SK-N-MC (cell line): ENCODE data around the gene ZBTB20.

Experiments used
- DNase-seq: peaks from one replicate; pipeline ENCODE4 v3.0.0-alpha.2; 2011; ENCODE audit warnings: low read depth, low spot score
- H3K27ac ChIP-seq: fragments of 200-600 bp; sonication (generic); 2 replicates; pipeline ENCODE4 v1.5.1; 2016; ENCODE audit warnings: mixed run types
- H3K36me3 ChIP-seq: fragments of 200-600 bp; sonication (generic); 2 replicates; pipeline ENCODE4 v1.6.1; 2017; ENCODE audit warnings: antibody characterized with exemption, low read length, mixed read lengths; ENCODE audit not compliant: insufficient read depth
- H3K4me3 ChIP-seq: fragments of 200-600 bp; sonication (generic); 2 replicates; pipeline ENCODE4 v1.5.1; 2016
- H3K9ac ChIP-seq: fragments of 200-600 bp; sonication (generic); 2 replicates; pipeline ENCODE4 v1.8.0; 2017; ENCODE audit warnings: mixed run types, mixed read lengths; ENCODE audit not compliant: insufficient read length
- H3K9me3 ChIP-seq: fragments of 200-600 bp; sonication (generic); 2 replicates; pipeline ENCODE4 v1.6.1; 2017; ENCODE audit warnings: low read depth, mild to moderate bottlenecking, antibody characterized with exemption, low read length, moderate library complexity, mixed read lengths
- EZH2 ChIP-seq: fragments of 200-600 bp; sonication (generic); IDR thresholded peaks from one replicate; pipeline ENCODE4 v1.6.1; 2017; ENCODE audit warnings: antibody characterized with exemption
- FOXP2 ChIP-seq: optimal IDR thresholded peaks from 2 replicates; pipeline ENCODE3; 2011; ENCODE audit warnings: mild to moderate bottlenecking, moderate library complexity; ENCODE audit not compliant: insufficient read depth; ENCODE audit errors: extremely low read length, control extremely low read depth
- POLR2AphosphoS5 ChIP-seq: IDR thresholded peaks from 2 replicates; pipeline ENCODE4 v1.6.1; 2012; ENCODE audit warnings: mild to moderate bottlenecking, low read depth, low read length, borderline replicate concordance

ZBTB20 gene

DNA sequence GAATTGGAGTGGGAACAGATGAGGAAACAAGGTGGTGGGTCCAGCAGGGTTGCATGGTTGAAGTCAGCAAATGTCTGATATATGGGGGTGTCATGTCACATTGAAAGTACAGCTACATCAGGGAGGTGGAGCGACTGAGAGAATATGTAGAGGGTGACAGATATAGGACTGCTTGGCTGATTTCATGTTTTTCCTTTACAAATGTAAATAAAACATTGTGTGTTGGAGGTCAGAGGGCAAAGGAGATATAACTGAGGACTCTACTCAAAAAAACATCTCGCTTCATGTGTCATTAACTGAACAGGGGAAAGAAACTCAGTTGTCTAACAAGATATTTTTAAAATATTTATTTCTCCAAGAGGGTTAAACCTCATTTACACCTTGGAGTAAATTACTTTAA is 675.6 kb downstream of the ZBTB20 start:
- H3K9me3 ChIP-seq: no peaks in the 10 kb centered on the region
- H3K4me3 ChIP-seq: no peak overlapping the region
- H3K36me3 ChIP-seq: no peaks in the 10 kb centered on the region
- no peak overlapping the region for H3K27ac ChIP-seq
- DNase-seq: no peak
- TF ChIP-seq FOXP2: no peak
- no peak for TF ChIP-seq POLR2AphosphoS5
- no peak for TF ChIP-seq EZH2
- no peak overlapping the region for H3K9ac ChIP-seq

DNA sequence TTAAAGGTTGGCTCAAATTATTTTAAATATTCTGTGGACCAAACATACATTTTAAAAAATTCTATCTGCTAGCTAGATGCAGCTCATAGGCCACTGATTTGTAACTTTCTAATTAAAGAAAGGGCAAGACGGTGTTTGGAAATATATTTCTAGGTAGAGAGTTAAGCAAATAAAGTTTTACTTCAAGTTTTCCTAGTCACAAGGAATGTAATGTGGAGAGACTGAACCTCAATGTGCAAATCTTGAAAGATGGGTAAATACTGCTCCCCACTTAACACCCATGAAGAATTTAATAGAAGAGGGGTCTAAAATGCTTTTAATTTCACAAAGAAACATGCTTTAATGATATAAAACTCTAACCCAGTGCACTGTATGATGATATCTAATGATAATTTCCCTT is 678.0 kb downstream of the ZBTB20 start:
- no peaks in the 10 kb centered on the region for H3K36me3 ChIP-seq
- no peaks in the 10 kb centered on the region for H3K9me3 ChIP-seq
- no peak for TF ChIP-seq POLR2AphosphoS5
- no peak for TF ChIP-seq FOXP2
- DNase-seq: no peak
- no peak overlapping the region for H3K27ac ChIP-seq
- H3K9ac ChIP-seq: no peak overlapping the region
- no peak overlapping the region for H3K4me3 ChIP-seq

- H3K4me3 ChIP-seq: no peak overlapping the region
- DNase-seq: no peak
- H3K9me3 ChIP-seq: no peaks in the 10 kb centered on the region
- no peaks in the 10 kb centered on the region for H3K36me3 ChIP-seq
- TF ChIP-seq EZH2 (no peak), POLR2AphosphoS5 (no peak), FOXP2 (no peak)
- H3K9ac ChIP-seq: no peak overlapping the region
- no peak overlapping the region for H3K27ac ChIP-seq
Measured at GRCh38 chr3:114466816-114467215, 680.3 kb downstream of the ZBTB20 start.

DNA sequence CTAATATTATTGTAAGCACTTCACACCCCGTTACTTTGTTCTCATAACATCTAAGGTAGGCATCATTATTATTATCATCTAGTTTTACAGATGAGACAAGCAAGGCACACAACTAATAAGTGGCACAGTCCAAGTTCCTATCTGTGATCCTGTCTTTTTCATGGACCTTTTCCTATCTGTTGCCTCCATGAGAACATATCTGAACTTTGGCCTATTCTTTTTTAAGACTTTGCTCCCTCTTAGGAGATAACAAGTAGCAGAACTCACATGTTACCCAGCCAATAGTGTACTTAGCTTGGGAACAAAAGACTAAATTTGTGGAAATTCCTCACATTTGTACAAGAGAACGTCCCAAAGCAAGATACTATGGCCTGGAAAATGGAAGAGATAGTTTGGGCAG is 680.8 kb downstream of the ZBTB20 start:
- no peak overlapping the region for H3K9ac ChIP-seq
- no peak for TF ChIP-seq POLR2AphosphoS5
- no peak for TF ChIP-seq FOXP2
- no peak for TF ChIP-seq EZH2
- no peak overlapping the region for H3K4me3 ChIP-seq
- H3K9me3 ChIP-seq: no peaks in the 10 kb centered on the region
- H3K36me3 ChIP-seq: no peaks in the 10 kb centered on the region
- no peak for DNase-seq
- H3K27ac ChIP-seq: no peak overlapping the region

DNA sequence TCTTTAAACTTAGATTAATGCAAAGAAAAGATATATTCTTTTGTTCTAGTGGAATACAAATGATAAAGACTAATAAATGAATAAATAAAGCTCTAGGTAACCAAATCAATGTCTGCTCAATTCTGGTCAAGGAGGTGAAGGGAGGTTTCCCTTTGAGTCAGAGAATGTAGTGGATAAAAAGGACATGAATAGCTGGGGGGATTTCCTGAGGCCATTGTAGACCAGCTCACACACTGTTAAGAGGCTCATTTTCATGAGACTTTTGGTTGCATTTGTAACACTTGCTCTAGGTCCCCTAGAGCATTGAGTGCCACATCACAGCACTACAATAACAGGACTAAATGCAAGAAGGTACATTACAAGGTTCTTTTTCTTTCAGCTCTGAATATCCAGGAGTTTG is 682.5 kb downstream of the ZBTB20 start:
- H3K9ac ChIP-seq: no peak overlapping the region
- no peak for TF ChIP-seq POLR2AphosphoS5
- no peak for TF ChIP-seq FOXP2
- no peak for TF ChIP-seq EZH2
- H3K36me3 ChIP-seq: no peaks in the 10 kb centered on the region
- no peak overlapping the region for H3K4me3 ChIP-seq
- no peak for DNase-seq
- no peak overlapping the region for H3K27ac ChIP-seq
- H3K9me3 ChIP-seq: no peaks in the 10 kb centered on the region

DNA sequence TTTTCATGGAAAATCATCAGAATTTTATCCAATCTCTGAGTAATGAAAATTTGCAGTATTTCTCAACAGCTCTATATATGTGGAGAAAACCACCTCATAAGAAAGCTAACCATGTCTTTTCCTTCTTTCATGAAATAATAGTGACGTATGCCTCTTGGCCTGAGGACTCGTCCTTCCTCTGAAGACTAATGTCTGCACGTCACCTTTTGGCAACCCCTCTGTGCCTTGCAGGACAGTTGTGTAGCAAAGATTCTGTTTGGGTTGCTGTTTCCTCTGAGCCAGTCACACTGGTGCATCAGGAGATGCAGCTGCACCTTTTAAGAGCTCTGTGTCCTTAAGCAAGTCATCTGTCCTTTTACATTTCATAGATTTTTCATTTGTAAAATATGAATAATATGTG is 684.3 kb downstream of the ZBTB20 start:
- Histone ChIP-seq H3K9me3 (no peaks in the 10 kb centered on the region), H3K36me3 (no peaks in the 10 kb centered on the region), H3K9ac (no peak overlapping the region), H3K4me3 (no peak overlapping the region), H3K27ac (no peak overlapping the region)
- TF ChIP-seq FOXP2 (no peak), POLR2AphosphoS5 (no peak), EZH2 (no peak)
- no peak for DNase-seq

DNA sequence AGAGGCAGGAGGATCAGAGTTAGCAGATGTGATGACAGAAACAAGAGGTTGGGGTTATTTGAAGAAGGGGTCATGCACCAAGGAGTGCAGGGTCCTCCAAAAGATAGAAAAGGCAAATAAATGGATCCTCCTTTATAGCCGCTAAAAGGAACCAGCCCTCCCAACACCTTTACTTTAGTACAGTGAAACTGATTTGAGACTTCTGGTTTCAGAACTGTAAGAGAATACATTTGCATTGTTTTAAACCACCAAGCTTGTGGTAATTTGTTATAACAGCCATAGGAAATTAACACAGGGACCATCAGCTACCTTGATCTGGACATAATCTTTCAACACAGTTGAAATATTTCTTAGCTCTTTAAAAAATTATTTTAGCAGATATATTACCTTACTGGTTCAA is 686.6 kb downstream of the ZBTB20 start:
- no peak for DNase-seq
- TF ChIP-seq FOXP2 (no peak), EZH2 (no peak), POLR2AphosphoS5 (no peak)
- no peak overlapping the region for H3K4me3 ChIP-seq
- no peaks in the 10 kb centered on the region for H3K9me3 ChIP-seq
- no peaks in the 10 kb centered on the region for H3K36me3 ChIP-seq
- no peak overlapping the region for H3K27ac ChIP-seq
- no peak overlapping the region for H3K9ac ChIP-seq

DNA sequence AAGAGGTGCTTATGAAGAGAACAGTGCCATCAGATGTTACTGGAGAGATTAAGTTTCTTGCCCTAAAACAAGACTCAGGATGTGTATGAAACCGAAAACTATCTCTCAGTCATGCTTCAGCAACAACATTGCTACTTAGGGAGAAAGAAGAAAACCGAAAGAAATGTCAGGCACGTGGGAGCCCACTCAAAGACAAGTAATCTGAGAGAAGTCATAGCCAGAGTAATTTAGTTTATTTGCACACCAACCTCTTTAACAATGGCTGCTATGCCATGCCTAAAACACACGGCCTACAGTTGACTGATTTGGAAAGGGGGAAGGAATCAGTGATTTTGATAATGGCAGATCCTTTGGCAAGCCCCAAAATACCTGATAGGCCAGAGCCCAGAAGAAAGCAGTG is 690.3 kb downstream of the ZBTB20 start:
- Histone ChIP-seq H3K27ac (no peak overlapping the region), H3K9me3 (no peaks in the 10 kb centered on the region), H3K4me3 (no peak overlapping the region), H3K36me3 (no peaks in the 10 kb centered on the region), H3K9ac (no peak overlapping the region)
- no peak for TF ChIP-seq EZH2
- TF ChIP-seq FOXP2: no peak
- no peak for TF ChIP-seq POLR2AphosphoS5
- no peak for DNase-seq

DNA sequence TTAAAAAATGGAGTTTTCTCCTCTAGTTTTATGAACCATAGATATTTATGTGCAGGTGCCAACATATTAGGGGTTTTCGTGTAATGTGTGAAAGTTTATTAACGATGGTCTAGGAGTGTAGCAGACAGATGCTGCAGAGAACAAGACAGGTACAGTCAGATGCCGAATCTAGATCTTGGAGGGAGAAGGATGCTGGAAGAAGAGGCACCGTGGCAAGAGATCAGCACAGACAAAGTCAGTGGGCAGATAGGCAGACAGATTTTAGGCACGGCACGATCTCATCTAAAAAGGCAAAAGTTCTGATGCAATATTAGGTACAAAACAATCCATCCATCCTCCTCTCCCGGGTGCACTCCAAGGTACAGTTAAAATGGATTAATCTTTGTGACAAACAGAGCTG is 691.7 kb downstream of the ZBTB20 start:
- no peak for DNase-seq
- TF ChIP-seq POLR2AphosphoS5: no peak
- TF ChIP-seq FOXP2: no peak
- no peak for TF ChIP-seq EZH2
- H3K4me3 ChIP-seq: no peak overlapping the region

More for the DNA sequence above, 691.7 kb downstream of the ZBTB20 start:
- Histone ChIP-seq H3K9me3 (no peaks in the 10 kb centered on the region), H3K9ac (no peak overlapping the region), H3K36me3 (no peaks in the 10 kb centered on the region), H3K27ac (no peak overlapping the region)
